GM12892 (cell line): ENCODE measurements around the gene CPED1.
A peak's percentile ranks its signal among the peaks of the same experiment; 100 is the strongest.

Experiments used
- DNase-seq: peaks from one replicate; pipeline ENCODE4 v3.0.0; 2011; ENCODE audit not compliant: insufficient read length
- FAIRE-seq: peaks from 2 replicates; lab custom pipeline; 2011; peaks lifted over from hg19 to GRCh38; lab: Jason Lieb, UNC
- POLR2A ChIP-seq: IDR thresholded peaks from 2 replicates; pipeline ENCODE4 v1.6.1; 2011; ENCODE audit warnings: low read depth, low read length, control low read depth
- POLR2AphosphoS5 ChIP-seq: IDR thresholded peaks from 2 replicates; pipeline ENCODE4 v1.6.1; 2011; ENCODE audit warnings: low read depth, low read length, control low read depth
- TAF1 ChIP-seq: IDR thresholded peaks from 2 replicates; pipeline ENCODE4 v1.6.1; 2011; ENCODE audit warnings: low read depth, mild to moderate bottlenecking, control low read depth, low read length, borderline replicate concordance

Gene CPED1

DNA sequence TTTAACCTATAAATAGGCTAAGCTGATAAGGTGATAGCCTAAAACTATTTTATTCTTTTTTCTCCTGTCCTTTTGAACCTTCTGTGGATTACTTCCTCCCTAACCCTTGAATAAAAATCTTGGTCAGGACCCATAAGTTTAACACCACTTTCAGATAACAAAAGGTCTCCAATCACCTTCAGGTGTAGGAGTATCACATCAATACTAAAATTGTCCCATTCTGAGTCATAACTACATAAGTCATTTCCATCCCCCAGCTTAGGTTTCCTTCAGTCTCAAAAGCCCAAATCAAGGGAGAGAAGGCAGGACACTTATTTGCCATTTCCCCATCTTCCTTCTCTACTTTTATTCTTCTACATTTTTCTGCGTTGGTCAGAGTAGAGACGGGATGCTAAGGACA lies 283.4 kb downstream of the CPED1 start:
- DNase-seq (no peak), FAIRE-seq (no peak)
- TF ChIP-seq POLR2AphosphoS5 (no peak), TAF1 (no peak), POLR2A (no peak)

- no peak for FAIRE-seq
- TF ChIP-seq POLR2AphosphoS5 (no peak), POLR2A (no peak), TAF1 (no peak)
- DNase-seq, result no peak
Observed at GRCh38 chr7:121272676-121273075, 284.2 kb downstream of the CPED1 start.

DNA sequence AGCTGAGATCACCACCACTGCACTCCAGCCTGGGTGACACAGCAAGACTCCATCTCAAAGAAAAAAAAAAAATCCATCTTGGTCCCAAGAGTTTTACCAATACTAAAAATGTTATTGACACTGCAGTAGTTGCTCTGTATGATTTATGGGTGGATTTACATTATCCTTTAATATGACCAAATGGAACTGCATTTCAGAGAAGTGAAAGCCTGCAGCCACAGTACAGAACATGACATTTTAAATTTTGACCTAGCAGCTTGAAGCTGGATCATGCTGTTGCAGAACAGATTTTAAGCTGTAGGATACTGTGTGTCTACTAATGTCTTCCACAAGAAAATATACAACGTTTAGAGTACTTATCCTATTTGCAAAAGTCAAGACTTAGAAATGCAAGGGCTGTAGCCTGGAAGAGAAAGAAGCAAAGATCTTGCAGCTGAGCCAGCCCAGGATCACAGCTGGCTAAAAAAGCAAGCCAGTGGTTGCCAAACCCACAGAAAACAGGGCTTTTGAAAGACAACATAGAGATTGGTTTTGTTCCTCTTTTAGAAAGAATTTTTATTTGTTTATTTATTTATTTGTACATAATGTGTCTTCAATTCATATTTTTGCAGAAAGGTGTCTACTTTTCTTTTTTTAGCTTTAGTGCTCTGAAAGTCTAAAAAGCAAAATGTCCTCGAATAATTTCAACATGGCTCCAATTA lies 285.1 kb downstream of the CPED1 start:
- FAIRE-seq, result no peak
- DNase-seq, result no peak
- TF ChIP-seq POLR2AphosphoS5 (no peak), TAF1 (no peak), POLR2A (no peak)

- no peak for FAIRE-seq
- no peak for TF ChIP-seq TAF1
- TF ChIP-seq POLR2A, result no peak
- no peak for TF ChIP-seq POLR2AphosphoS5
- DNase-seq, result no peak
Observed at GRCh38 chr7:121274467-121274866, 286.0 kb downstream of the CPED1 start.

DNA sequence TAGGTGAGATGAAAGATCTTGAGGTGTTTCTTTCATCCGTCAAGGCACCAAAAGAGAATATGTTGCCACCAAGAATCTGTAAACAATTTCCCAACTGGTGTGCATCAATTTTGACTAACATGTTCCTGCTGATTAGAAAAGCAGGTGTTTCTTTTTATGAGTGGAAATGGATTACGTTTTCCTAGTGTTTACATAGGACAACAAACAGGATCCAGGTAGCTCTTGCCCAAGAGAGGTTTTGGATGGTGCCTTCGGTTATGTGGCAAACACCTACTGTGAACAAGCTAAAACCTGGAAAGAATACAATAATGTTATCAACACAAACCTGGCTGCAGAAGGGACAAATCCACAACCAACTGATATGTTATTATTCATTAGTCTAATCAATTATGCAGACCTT lies 286.7 kb downstream of the CPED1 start:
- FAIRE-seq, result no peak
- no peak for TF ChIP-seq POLR2A

DNA sequence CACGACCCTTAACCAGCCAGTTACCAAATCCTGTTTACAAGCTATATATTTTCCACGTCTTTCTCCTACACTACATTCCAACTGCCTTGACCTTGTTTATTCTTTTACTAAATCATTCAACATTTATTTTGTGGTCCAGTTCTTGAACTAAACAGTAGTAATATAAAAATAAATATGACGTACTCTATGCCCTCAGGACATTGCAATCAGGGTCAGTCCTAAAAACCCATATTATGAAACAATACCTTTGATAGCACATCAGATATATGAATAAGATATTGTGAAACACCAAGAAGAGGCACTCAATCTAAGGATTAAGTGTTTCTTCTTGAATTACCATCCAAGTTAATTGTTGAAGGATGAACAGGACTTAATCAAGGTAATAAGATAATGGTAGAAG lies 287.8 kb downstream of the CPED1 start:
- FAIRE-seq (no peak), DNase-seq (no peak)
- no peak for TF ChIP-seq POLR2AphosphoS5
- no peak for TF ChIP-seq POLR2A
- TF ChIP-seq TAF1, result no peak

More for the DNA sequence above, 286.7 kb downstream of the CPED1 start:
- DNase-seq, result no peak

DNA sequence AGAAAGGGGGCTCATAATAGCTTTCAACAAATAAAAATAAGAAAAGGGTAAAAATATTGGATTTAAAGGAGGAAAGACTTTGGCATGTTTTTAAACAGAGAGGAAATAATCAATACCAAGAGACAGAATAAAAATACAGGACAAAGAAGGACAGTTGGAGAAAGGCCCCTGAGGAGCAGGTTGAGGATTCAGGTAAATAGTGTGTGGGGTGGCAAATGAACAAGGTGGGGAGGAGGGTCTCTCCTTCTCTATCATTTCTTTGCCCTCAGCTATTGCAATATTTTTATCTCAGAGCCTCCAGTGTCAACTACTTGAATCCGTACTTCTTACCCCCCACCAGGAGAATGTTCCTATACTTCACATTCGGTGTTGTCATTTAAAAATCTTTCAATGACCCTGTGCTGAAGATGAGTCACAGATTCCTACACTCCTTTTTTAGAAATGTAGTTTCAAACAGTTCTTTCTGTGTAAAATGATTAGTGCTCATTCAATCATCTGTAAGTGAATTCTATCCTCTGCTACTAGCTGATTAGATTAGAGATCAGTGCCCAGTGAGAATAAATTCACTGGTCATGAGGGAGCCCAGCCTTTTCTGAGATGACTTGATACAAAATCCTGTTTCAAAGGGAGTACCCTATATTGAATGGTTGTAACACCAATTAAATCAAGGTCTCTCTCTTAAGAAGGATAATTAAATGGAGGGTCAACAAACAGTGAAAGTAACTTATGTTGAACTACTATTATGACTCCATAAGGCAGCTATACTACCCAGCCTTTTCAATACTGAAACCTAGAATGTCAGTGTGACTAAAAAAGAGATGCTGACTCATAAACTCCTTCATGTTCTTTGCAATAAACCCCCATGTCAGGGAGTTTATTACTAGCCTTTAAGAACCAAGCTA lies 289.9 kb downstream of the CPED1 start:
- TF ChIP-seq POLR2A (no peak), TAF1 (no peak), POLR2AphosphoS5 (no peak)
- DNase-seq (no peak), FAIRE-seq (peak; percentile 83)

GRCh38 chr7:121279060-121279620 lies 290.6 kb downstream of the CPED1 start:
- FAIRE-seq (no peak), DNase-seq (no peak)
- TF ChIP-seq POLR2A, result no peak

DNA sequence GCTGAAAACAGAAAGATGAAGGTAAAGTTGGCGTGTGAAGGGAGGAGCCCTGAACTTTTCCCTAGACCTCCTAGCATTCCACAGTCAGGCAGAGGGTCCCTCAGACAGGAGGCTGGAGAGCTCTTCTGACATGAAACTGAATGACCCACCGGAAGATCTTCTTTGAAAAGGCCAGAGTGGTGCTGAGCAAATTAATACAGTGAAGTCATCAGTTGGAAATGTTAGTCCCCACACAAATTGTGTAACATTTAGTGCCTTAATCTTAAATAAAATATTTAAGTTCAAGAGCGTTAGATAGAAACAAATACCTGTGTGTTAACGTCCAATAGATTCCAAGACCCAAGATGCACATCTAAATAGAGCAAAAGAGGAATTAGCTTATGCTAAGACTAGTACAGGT lies 291.3 kb downstream of the CPED1 start:
- no peak for TF ChIP-seq TAF1
- FAIRE-seq (no peak), DNase-seq (no peak)

GRCh38 chr7:121280656-121281055 lies 292.1 kb downstream of the CPED1 start:
- TF ChIP-seq POLR2AphosphoS5 (no peak), POLR2A (no peak), TAF1 (no peak)
- DNase-seq (no peak), FAIRE-seq (no peak)

DNA sequence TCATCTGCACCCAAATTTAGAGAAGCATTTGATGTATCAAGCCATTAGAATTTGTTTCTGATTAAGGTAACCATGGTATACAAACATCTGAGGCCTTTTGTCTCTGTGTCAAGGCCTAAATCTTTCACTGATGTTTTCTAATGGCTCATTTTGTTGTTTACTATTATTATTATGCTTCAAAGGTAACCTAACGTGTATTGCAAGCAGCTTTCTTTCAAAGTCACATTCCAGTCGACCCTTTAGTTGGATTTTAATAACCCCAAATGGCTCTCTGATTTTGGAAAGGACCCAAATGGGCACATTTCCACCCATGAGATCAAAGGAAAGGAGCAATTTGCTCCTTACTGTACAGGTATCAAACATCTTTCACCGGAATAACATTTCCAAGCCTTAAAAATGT lies 293.6 kb downstream of the CPED1 start:
- no peak for TF ChIP-seq TAF1
- TF ChIP-seq POLR2AphosphoS5, result no peak
- no peak for TF ChIP-seq POLR2A
- FAIRE-seq (no peak), DNase-seq (no peak)
